HG03432 (cell line): ENCODE measurements around the gene KPNA1.

ENCODE experiments used
- ATAC-seq: cut with Tn5 transposase; IDR thresholded peaks from one replicate; pipeline ENCODE4 v1.9.1; 2021; ENCODE audit warnings: mild to moderate bottlenecking, moderate library complexity; ENCODE audit not compliant: unreplicated experiment

The KPNA1 gene

DNA sequence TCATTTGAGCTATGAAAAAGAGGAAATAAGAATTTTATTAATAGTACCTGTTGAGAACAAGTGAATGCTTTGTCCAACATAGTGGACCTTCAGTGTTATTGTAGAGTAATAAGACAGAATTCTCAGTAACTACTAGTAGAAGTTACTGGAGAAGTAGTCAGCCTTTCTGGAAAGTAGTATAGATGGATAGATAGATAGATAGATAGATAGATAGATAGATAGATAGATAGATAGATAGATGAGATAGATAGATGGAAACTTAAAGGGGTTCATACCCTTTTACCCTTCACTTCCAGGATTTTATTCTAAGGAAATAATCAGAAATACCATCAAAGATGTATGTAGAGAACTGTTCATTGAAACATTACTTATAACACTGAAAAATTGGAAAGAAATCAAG is 125.5 kb downstream of the KPNA1 start:
- no peak for ATAC-seq

DNA sequence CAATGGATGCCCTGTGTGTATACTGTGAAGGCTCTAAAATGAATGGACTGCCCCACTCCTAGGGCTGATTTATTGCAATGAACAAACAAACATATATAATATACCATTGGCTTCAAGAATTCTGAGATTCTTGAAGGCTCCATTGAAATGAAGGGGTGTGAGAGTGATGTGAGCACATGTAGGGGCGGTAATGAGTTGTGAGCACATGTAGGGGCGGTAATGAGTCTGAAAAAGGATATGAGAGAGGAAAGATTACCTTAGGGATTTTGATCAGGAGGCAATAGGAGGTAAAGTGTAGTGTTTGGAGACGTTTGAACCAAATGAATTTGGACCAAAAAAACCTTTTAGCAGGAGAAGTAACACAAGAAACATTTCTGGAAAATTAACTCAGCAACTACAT is 127.0 kb downstream of the KPNA1 start:
- no peak for ATAC-seq

DNA sequence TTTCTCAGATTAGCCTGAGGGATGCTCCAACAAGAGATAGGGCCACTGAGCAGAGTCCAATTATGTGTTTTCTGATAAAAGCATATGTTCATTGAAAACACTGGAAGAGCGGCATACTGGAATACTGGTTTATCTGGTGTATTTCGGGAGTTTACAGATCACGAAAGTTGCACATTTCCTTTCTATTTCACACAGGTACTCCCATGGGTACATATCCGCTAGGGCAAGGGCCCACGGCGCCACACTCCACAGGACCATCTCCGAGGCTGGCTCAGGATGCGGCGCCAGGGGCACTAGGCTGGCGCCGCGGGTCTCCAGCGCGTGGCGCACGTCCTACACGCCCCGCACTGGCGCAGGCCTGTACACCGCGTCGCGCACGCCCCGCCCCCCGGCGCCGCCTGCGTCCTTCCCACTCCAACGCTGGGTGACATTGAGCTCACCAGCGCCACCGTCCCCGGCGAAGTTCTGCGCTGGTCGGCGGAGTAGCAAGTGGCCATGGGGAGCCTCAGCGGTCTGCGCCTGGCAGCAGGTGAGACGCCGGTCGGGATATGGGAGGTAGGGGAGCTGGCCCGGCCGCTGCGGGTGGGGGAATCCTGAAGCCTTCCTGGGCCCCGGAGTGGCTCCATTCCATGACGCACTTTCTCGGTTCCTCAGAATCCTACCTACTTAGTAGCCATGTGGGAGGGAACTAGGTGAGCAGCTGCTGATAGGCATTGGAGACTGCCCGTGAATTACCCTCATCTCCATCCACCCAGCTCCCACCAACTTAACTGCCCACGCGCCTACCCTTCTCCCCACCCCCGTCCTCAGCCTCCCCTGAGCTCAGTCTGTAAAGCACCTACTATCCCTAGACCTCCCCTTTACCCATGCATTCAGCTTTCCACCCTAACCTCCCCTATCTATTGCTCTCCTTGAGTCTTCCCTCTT is 130.7 kb downstream of the KPNA1 start, which contains the start of gene FAM162A:
Gene FAM162A (plus strand): TSS at position 412 of the 927 bp plus-strand sequence. CDS start 84 bp downstream, at position 496.
- ATAC-seq: peak; percentile 94

DNA sequence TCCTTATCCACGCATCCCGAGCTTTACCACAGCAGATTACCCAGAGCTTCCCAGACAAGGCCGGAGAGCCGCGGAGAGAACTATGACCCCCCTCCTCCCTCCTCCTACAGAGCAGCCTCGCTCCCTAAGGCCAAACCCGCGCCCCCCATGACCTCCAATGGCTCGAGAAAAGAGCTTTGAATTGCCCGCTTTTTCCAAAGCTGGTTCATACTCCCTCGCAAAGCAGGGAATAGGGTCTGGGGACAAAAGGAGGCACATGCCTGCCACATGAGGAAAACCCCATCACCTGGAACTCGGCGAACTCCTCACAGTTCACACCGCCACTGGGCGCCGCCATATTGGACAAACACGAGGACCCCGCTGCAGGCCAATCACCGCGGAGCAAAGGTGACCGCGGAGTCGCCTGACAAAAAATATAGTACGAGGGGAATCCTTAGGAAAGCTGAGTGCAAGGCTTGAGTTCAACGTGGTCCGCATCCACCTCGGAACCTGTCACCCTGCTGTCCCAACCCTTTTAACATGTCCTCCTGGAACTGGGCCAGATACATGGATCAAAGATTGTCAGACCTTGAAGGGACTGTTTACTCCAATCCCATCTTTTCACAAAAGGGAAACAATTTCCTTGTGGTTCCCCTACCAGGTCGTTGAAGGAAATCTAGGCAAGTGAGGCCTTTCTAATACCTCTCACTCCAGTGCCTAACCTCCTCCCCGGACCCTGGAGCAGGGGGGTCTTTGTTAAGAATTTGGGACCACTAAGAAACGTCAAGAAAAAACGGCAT is 131.7 kb downstream of the KPNA1 start, which contains the start of gene MIX23:
Gene MIX23 (minus strand): TSS at position 344 of the 779 bp plus-strand sequence. CDS start 7 bp downstream, at position 337.
- peak; percentile 47 for ATAC-seq

DNA sequence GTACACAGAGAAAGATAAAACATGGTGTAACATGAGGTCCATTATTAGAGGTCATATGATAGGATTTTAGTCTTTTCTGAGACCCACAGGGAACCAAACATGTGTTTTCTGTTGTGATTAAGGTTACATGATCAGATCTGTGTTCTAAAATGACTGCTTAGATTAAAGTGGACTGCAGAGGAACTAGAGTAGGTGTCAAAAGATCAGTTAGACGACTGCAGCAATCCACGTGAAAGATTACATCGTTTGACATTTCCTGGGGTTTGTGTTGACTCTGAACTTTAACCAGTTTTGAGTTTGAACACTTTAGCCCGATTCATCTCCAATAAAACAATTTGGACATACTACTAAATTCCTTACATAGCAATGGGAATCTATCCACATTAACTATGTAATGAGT is 136.8 kb downstream of the KPNA1 start:
- ATAC-seq: no peak

DNA sequence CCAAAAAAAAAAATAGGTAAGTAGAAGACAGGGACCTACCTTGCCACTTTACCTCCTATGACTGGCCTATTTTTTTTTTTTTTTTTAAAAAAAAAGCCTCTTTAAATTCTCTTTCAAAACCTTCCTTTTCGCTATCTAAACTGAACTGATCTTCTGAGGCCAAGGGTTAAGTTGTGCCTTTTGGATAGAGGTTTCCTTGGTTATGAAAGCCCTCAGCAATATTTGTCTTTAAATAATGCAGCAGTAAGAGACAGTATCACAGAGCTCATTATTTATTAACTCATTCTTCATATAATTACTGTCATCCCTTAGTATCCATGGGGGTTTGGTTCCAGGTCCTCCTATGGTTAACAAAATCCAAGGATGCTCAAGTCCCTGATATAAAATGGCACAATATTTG is 140.7 kb downstream of the KPNA1 start:
- no peak for ATAC-seq
